OCI-LY1 (cell line): ENCODE measurements around the gene DRAP1.

Experiments used
- H2AFZ ChIP-seq: fragments of 200-600 bp; sonication (generic), shearing (Covaris generic); 2 replicates; pipeline ENCODE4 v1.6.0; 2014; ENCODE audit warnings: antibody characterized with exemption, mild to moderate bottlenecking, low read length
- H3F3A ChIP-seq: fragments of 200-600 bp; sonication (generic), shearing (Covaris generic); 2 replicates; pipeline ENCODE4 v1.6.0; 2014; ENCODE audit warnings: mild to moderate bottlenecking, antibody characterized with exemption, low read length, moderate library complexity; ENCODE audit not compliant: insufficient read depth
- H3K27ac ChIP-seq: fragments of 200-600 bp; sonication (generic); 2 replicates; pipeline ENCODE4 v1.5.1; 2014; ENCODE audit warnings: low read length, mixed run types, mild to moderate bottlenecking, low read depth; ENCODE audit not compliant: poor library complexity, severe bottlenecking
- H3K27me3 ChIP-seq: fragments of 200-600 bp; sonication (generic); 2 replicates; pipeline ENCODE4 v1.6.0; 2014; ENCODE audit warnings: antibody characterized with exemption, mild to moderate bottlenecking, low read length, moderate library complexity; ENCODE audit not compliant: insufficient read depth
- H3K36me3 ChIP-seq: fragments of 200-600 bp; sonication (generic); 2 replicates; pipeline ENCODE4 v1.6.1; 2014; ENCODE audit warnings: mild to moderate bottlenecking, antibody characterized with exemption, low read length, moderate library complexity, mixed read lengths; ENCODE audit not compliant: insufficient read depth
- H3K4me1 ChIP-seq: fragments of 200-600 bp; sonication (generic); 2 replicates; pipeline ENCODE4 v1.5.1; 2014; ENCODE audit warnings: mild to moderate bottlenecking, low read length, moderate library complexity; ENCODE audit not compliant: insufficient read depth, severe bottlenecking
- H3K4me2 ChIP-seq: fragments of 200-600 bp; sonication (generic), shearing (Covaris generic); 2 replicates; pipeline ENCODE4 v1.6.1; 2014; ENCODE audit warnings: low read length
- H3K4me3 ChIP-seq: fragments of 200-600 bp; sonication (generic); 2 replicates; pipeline ENCODE4 v1.5.1; 2014; ENCODE audit warnings: low read length, low read depth, mild to moderate bottlenecking, mixed read lengths; ENCODE audit not compliant: poor library complexity, severe bottlenecking
- H3K79me2 ChIP-seq: fragments of 200-600 bp; shearing (Covaris generic); 2 replicates; pipeline ENCODE4 v1.6.1; 2016; ENCODE audit warnings: mixed run types, low read length, mixed read lengths; ENCODE audit not compliant: insufficient read depth
- H3K9ac ChIP-seq: fragments of 200-600 bp; sonication (generic), shearing (Covaris generic); 2 replicates; pipeline ENCODE4 v1.6.1; 2014; ENCODE audit warnings: mild to moderate bottlenecking, low read length, mixed read lengths
- H3K9me2 ChIP-seq: fragments of 200-600 bp; sonication (generic), shearing (Covaris generic); 2 replicates; pipeline ENCODE4 v1.6.1; 2014; ENCODE audit warnings: low read depth, mild to moderate bottlenecking, low read length, mixed read lengths
- H3K9me3 ChIP-seq: fragments of 200-600 bp; shearing (Covaris generic); 2 replicates; pipeline ENCODE4 v1.6.1; 2014; ENCODE audit warnings: low read length, mixed read lengths
- H4K20me1 ChIP-seq: fragments of 200-600 bp; sonication (generic), shearing (Covaris generic); 2 replicates; pipeline ENCODE4 v1.6.0; 2016; ENCODE audit warnings: mild to moderate bottlenecking, low read length; ENCODE audit not compliant: insufficient read depth
- EZH2 ChIP-seq: fragments of 200-600 bp; sonication (generic), shearing (Covaris generic); IDR thresholded peaks from 2 replicates; pipeline ENCODE4 v1.8.0; 2017; ENCODE audit warnings: borderline replicate concordance, mixed run types, mild to moderate bottlenecking, antibody characterized with exemption, low read length, moderate library complexity, mixed read lengths
- TF ChIP-seq, protein P1 (sequence below): fragments of 200-600 bp; sonication (generic), shearing (Covaris generic); IDR thresholded peaks from 2 replicates; pipeline ENCODE4 v1.5.1; 2017; ENCODE audit warnings: mild to moderate bottlenecking, antibody characterized with exemption, low read length, moderate library complexity, mixed read lengths

DRAP1 gene

DNA sequence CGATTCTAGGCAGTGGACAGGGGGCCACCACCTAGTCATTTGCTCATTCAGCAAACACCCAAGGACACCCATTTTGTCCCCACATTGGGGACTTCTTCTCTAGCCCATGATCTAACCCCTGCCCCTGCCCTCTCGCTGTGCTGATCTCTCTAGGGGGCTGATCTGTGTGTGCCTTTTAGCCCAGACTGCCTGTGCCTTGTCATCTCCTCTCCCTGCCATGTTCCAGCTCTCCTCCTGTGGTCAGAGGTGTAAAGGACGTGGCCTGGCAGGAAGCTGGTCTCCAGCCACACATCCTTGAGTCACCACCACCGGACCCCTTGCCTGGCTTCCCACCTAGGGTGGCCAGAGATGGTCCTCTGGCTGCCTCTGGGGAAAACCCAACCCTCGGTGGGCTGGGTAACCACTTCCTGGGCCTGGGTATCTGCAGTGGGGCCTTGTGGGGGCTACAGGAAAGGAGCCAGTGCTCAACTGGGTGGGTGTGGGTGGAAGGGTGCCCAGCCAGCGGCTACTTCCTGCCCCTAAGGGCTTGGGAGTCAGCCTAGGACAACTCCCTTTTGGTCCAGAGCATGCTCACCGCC is 38.3 kb upstream of the DRAP1 start:
- Histone ChIP-seq H3K27ac (no peak overlapping the region), H3K36me3 (peaks cover 35% of the 10 kb centered on the region)
- TF ChIP-seq, protein P1, sequence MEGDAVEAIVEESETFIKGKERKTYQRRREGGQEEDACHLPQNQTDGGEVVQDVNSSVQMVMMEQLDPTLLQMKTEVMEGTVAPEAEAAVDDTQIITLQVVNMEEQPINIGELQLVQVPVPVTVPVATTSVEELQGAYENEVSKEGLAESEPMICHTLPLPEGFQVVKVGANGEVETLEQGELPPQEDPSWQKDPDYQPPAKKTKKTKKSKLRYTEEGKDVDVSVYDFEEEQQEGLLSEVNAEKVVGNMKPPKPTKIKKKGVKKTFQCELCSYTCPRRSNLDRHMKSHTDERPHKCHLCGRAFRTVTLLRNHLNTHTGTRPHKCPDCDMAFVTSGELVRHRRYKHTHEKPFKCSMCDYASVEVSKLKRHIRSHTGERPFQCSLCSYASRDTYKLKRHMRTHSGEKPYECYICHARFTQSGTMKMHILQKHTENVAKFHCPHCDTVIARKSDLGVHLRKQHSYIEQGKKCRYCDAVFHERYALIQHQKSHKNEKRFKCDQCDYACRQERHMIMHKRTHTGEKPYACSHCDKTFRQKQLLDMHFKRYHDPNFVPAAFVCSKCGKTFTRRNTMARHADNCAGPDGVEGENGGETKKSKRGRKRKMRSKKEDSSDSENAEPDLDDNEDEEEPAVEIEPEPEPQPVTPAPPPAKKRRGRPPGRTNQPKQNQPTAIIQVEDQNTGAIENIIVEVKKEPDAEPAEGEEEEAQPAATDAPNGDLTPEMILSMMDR = no peak
- no peak for TF ChIP-seq EZH2

GRCh38 chr11:65882120-65883057 is 36.8 kb upstream of the DRAP1 start:
- no peaks in the 10 kb centered on the region for H3F3A ChIP-seq
- H3K27me3 ChIP-seq = no peaks in the 10 kb centered on the region
- H3K9me3 ChIP-seq = no peaks in the 10 kb centered on the region
- no peak overlapping the region for H3K4me2 ChIP-seq
- TF ChIP-seq EZH2 = no peak
- TF ChIP-seq, protein P1 = no peak
- no peak overlapping the region for H3K4me3 ChIP-seq
- no peaks in the 10 kb centered on the region for H3K79me2 ChIP-seq
- no peaks in the 10 kb centered on the region for H4K20me1 ChIP-seq
- peaks cover 43% of the 10 kb centered on the region for H3K36me3 ChIP-seq
- H3K9ac ChIP-seq = no peak overlapping the region
- no peak overlapping the region for H2AFZ ChIP-seq
- no peaks in the 10 kb centered on the region for H3K9me2 ChIP-seq
- no peak overlapping the region for H3K27ac ChIP-seq
- H3K4me1 ChIP-seq = peaks cover 15% of the 10 kb centered on the region

More for the DNA sequence above, 38.3 kb upstream of the DRAP1 start:
- Histone ChIP-seq H3K4me2 (no peak overlapping the region), H3F3A (no peaks in the 10 kb centered on the region), H3K4me1 (peaks cover 5% of the 10 kb centered on the region), H3K27me3 (no peaks in the 10 kb centered on the region), H3K9me2 (no peaks in the 10 kb centered on the region), H3K9ac (no peak overlapping the region), H3K4me3 (no peak overlapping the region), H3K9me3 (no peaks in the 10 kb centered on the region), H3K79me2 (no peaks in the 10 kb centered on the region), H2AFZ (no peak overlapping the region), H4K20me1 (no peaks in the 10 kb centered on the region)

GRCh38 chr11:65883058-65883761 is 36.0 kb upstream of the DRAP1 start:
- H4K20me1 ChIP-seq = no peaks in the 10 kb centered on the region
- no peaks in the 10 kb centered on the region for H3K79me2 ChIP-seq
- no peaks in the 10 kb centered on the region for H3K9me2 ChIP-seq
- H3K36me3 ChIP-seq = peaks cover 43% of the 10 kb centered on the region
- H3K27ac ChIP-seq = no peak overlapping the region
- no peak overlapping the region for H3K4me3 ChIP-seq
- peaks cover 20% of the 10 kb centered on the region for H3K4me1 ChIP-seq
- TF ChIP-seq, protein P1 = no peak
- no peak for TF ChIP-seq EZH2
- no peaks in the 10 kb centered on the region for H3F3A ChIP-seq
- H3K27me3 ChIP-seq = no peaks in the 10 kb centered on the region
- H3K9ac ChIP-seq = no peak overlapping the region
- no peak overlapping the region for H2AFZ ChIP-seq
- no peaks in the 10 kb centered on the region for H3K9me3 ChIP-seq
- no peak overlapping the region for H3K4me2 ChIP-seq
